Measurements from ENCODE around the gene RRAS.
A peak's percentile ranks its signal among the peaks of the same experiment; 100 is the strongest.

Gene RRAS

GRCh38 chr19:49681830-49682229 is 41.9 kb upstream of the RRAS start:
- ATAC-seq (replicated peaks; ENCODE audit: extremely low read depth, poor library complexity, severe bottlenecking) (no peak), DNase-seq (ENCODE audit: low spot score in 2 of 2) (no peak)
- Mint-ChIP-seq H3K4me3 (no peak overlapping the region), H3K9me3 (no peaks in the 10 kb centered on the region), H3K36me3 (ENCODE audit: insufficient read depth) (peaks cover 37% of the 10 kb centered on the region), H3K27me3 (no peaks in the 10 kb centered on the region), H3K27ac (ENCODE audit: low read depth) (no peak overlapping the region), H3K4me1 (peaks cover 34% of the 10 kb centered on the region)

- Mint-ChIP-seq H3K27ac (ENCODE audit: low read depth) (peak overlapping the region; percentile 99), H3K36me3 (ENCODE audit: insufficient read depth) (peaks cover 41% of the 10 kb centered on the region), H3K9me3 (no peaks in the 10 kb centered on the region), H3K4me1 (peaks cover 45% of the 10 kb centered on the region), H3K27me3 (no peaks in the 10 kb centered on the region), H3K4me3 (peak overlapping the region; percentile 31)
- DNase-seq (ENCODE audit: low spot score in 2 of 2) (peak; percentile 87 to 98), ATAC-seq (replicated peaks; ENCODE audit: extremely low read depth, poor library complexity, severe bottlenecking) (no peak)
These were observed 40.7 kb upstream of the RRAS start for GRCh38 chr19:49680421-49681351.

DNA sequence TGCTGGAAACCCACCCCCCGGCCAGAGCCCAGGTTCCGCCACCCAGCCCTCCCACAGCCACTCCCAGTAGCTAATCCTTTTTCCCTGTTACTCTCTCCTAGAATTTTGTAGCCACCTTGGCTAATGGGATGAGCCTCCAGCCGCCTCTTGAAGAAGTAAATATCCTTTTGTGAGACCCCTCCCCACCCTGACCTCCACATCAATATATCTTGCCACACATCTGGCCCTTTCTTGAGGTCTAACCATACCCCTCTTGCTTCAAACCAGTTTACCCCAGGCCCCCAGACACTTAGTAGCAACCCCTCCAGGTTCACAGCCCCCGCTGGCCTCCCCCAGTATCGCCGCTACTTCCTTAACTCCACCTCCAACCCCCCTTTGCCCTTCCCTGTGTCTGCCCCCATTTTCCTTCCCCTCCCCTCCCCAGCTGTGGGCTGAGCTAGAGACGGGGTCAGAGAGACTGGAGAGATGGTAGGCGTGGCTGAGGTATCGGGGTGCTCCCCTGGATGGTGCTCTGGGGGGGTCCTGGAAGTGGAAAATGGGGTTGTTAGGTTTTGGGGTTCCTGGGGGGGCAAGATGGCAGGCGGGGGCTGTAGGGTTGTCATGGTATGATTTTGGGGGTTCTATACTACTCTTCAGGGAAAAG is 39.9 kb upstream of the RRAS start:
- Mint-ChIP-seq H3K4me3 (peak overlapping the region; percentile 28), H3K36me3 (ENCODE audit: insufficient read depth) (peaks cover 41% of the 10 kb centered on the region), H3K4me1 (peaks cover 45% of the 10 kb centered on the region), H3K9me3 (no peaks in the 10 kb centered on the region), H3K27ac (ENCODE audit: low read depth) (peak overlapping the region; percentile 99), H3K27me3 (no peaks in the 10 kb centered on the region)
- DNase-seq (ENCODE audit: low spot score in 2 of 2) (no peak), ATAC-seq (replicated peaks; ENCODE audit: extremely low read depth, poor library complexity, severe bottlenecking) (no peak)

GRCh38 chr19:49678985-49679770 is 39.2 kb upstream of the RRAS start:
- peaks cover 38% of the 10 kb centered on the region for H3K36me3 Mint-ChIP-seq (ENCODE audit: insufficient read depth)
- H3K27ac Mint-ChIP-seq (ENCODE audit: low read depth), result peak overlapping the region; percentile 99
- H3K27me3 Mint-ChIP-seq, result no peaks in the 10 kb centered on the region
- peak overlapping the region; percentile 97 for H3K4me3 Mint-ChIP-seq
- no peaks in the 10 kb centered on the region for H3K9me3 Mint-ChIP-seq
- H3K4me1 Mint-ChIP-seq, result peaks cover 43% of the 10 kb centered on the region
- DNase-seq (ENCODE audit: low spot score in 2 of 2) (no peak), ATAC-seq (replicated peaks; ENCODE audit: extremely low read depth, poor library complexity, severe bottlenecking) (no peak)

DNA sequence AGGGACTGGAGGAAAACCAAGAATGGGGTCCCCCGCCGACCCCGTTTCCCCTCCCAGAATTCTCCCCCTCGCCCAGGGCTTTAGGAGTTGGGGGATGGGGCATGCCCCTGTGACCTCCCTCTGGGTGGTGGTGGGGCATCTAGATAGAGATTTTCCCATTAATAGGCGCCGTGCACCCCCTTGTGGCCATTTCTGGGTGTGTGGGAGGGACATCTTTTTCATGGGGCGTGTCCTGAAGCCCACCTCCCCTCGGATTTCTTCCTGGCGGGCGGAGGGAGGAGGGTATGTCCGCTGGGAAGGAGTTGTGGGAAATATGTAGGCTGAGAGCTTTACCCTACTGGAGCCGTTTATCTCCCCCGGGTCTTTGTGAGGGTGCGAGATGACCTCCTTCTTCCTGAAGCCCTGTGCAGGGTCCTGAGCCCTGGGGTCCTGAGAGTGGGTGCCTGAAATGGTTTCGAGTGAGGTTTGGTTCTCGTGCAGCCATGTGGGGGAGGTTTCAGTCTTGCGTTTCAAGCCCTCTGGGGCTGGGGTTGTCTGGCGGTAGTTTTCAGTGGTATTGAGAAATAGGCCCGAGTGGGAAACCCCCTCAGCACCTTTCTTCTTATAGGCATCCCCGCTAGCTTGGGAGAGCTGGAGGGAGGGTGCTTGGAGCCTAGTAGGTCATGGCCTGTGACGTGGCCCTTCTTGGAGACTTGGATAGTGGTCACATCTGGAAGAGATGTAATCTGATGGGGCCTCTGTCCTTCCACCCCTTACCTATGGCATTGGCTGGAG is 38.1 kb upstream of the RRAS start:
- H3K36me3 Mint-ChIP-seq (ENCODE audit: insufficient read depth), result peaks cover 31% of the 10 kb centered on the region
- ATAC-seq (replicated peaks; ENCODE audit: extremely low read depth, poor library complexity, severe bottlenecking) (peak; percentile 38), DNase-seq (ENCODE audit: low spot score in 2 of 2) (peak; percentile 73 to 75)
- peak overlapping the region; percentile 99 for H3K27ac Mint-ChIP-seq (ENCODE audit: low read depth)
- no peaks in the 10 kb centered on the region for H3K9me3 Mint-ChIP-seq
- H3K4me1 Mint-ChIP-seq, result peaks cover 39% of the 10 kb centered on the region
- no peaks in the 10 kb centered on the region for H3K27me3 Mint-ChIP-seq
- peak overlapping the region; percentile 97 for H3K4me3 Mint-ChIP-seq

GRCh38 chr19:49677231-49677900 is 37.4 kb upstream of the RRAS start, which contains the start of gene PRMT1:
TSS of gene PRMT1 (plus strand) at chr19:49677271. CDS start at chr19:49677281, 10 bp downstream.
- no peaks in the 10 kb centered on the region for H3K27me3 Mint-ChIP-seq
- H3K9me3 Mint-ChIP-seq, result no peaks in the 10 kb centered on the region
- H3K4me3 Mint-ChIP-seq, result peak within 1 kb of the TSS; percentile 97
- no peak for DNase-seq (ENCODE audit: low spot score in 2 of 2)
- peak; percentile 47 for ATAC-seq (replicated peaks; ENCODE audit: extremely low read depth, poor library complexity, severe bottlenecking)
- peak within 1 kb of the TSS; percentile 99 for H3K27ac Mint-ChIP-seq (ENCODE audit: low read depth)
- H3K36me3 Mint-ChIP-seq (ENCODE audit: insufficient read depth), result peaks cover 26% of the 10 kb centered on the region
- peaks cover 42% of the 10 kb centered on the region for H3K4me1 Mint-ChIP-seq

- ATAC-seq (replicated peaks; ENCODE audit: extremely low read depth, poor library complexity, severe bottlenecking), result peak; percentile 75
- DNase-seq (ENCODE audit: low spot score in 2 of 2), result peak; percentile 92 to 98
- no peaks in the 10 kb centered on the region for H3K9me3 Mint-ChIP-seq
- peak overlapping the region; percentile 97 for H3K4me3 Mint-ChIP-seq
- peaks cover 48% of the 10 kb centered on the region for H3K4me1 Mint-ChIP-seq
- H3K36me3 Mint-ChIP-seq (ENCODE audit: insufficient read depth), result peaks cover 23% of the 10 kb centered on the region
- H3K27me3 Mint-ChIP-seq, result no peaks in the 10 kb centered on the region
- peak overlapping the region; percentile 99 for H3K27ac Mint-ChIP-seq (ENCODE audit: low read depth)
These were observed 36.9 kb upstream of the RRAS start for GRCh38 chr19:49676784-49677230.

DNA sequence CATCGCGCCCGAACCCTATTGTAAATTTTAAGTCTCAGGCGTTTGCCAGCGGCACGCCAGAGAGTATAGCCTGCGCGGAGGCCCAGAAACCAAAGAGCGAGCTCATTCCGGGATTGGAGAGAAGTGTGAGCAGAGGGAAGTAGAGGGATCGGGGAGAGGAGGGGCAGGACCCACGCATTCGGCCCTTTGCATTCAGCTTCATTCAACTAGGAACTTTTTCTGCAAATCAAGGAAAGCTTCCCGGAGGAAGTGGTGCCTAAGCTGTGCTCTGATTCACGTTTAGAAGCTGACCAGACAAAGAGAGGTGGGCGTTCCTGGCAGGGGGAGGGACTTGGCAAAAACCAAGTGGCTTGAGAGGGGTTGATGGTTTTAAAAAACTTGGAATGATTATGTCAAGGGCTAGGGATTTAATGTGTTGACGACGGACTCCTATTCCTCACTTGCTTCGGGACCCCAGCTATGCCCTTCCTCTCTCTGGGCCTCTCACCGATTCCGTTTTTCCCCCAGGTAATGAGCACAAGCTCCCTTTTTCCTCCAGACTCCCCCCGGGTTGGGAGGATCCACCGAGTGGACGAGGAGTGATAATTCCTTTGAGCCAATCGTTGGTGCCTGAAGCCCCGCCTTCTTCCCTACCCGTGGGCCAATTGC is 36.3 kb upstream of the RRAS start:
- Mint-ChIP-seq H3K27ac (ENCODE audit: low read depth) (peak overlapping the region; percentile 99), H3K27me3 (no peaks in the 10 kb centered on the region), H3K4me3 (peak overlapping the region; percentile 97), H3K36me3 (ENCODE audit: insufficient read depth) (peaks cover 21% of the 10 kb centered on the region), H3K4me1 (peaks cover 48% of the 10 kb centered on the region), H3K9me3 (no peaks in the 10 kb centered on the region)
- no peak for ATAC-seq (replicated peaks; ENCODE audit: extremely low read depth, poor library complexity, severe bottlenecking)
- no peak for DNase-seq (ENCODE audit: low spot score in 2 of 2)

DNA sequence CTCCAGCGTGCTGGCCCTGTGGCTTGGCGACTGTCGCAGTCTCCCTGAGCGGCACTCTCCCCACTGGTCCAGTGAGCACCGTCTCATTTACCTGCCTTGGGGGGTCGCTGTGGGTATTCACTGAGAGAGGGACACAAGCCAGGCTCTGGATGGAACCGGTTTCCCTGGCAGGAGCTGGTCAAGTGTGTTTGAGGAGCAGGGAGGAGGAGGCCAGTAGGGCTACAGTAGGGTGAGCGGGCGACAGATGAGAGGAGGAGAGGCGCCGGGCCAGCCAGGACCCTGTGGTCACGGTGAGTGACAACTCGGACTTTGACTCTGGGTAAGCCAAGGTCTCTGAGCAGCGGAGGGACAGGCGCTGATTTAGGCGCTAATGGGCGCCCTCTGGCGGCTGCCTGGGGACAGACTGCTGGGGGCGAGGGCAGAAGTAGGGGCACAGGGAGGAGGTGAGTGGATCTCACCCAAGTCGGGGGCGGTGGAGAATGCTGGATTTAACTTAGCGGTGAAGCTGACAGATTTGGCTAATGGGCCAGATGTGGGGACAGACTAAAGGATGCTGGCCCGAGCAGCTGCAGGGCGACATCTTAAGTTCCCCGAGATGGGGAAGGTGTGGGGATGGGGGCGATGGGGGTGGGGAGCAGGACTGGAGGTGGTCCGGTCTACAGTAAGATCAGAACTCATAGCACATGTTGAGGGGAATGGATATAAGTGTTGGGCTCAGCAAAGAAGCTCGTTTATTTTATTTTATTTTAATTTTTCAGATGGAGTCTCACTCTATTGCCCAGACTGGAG is 32.4 kb upstream of the RRAS start:
- Mint-ChIP-seq H3K36me3 (ENCODE audit: insufficient read depth) (peaks cover 16% of the 10 kb centered on the region), H3K4me1 (peaks cover 24% of the 10 kb centered on the region), H3K4me3 (no peak overlapping the region), H3K9me3 (no peaks in the 10 kb centered on the region), H3K27me3 (no peaks in the 10 kb centered on the region), H3K27ac (ENCODE audit: low read depth) (peak overlapping the region; percentile 7)
- no peak for ATAC-seq (replicated peaks; ENCODE audit: extremely low read depth, poor library complexity, severe bottlenecking)
- DNase-seq (ENCODE audit: low spot score in 2 of 2), result peak; percentile 57 to 67

DNA sequence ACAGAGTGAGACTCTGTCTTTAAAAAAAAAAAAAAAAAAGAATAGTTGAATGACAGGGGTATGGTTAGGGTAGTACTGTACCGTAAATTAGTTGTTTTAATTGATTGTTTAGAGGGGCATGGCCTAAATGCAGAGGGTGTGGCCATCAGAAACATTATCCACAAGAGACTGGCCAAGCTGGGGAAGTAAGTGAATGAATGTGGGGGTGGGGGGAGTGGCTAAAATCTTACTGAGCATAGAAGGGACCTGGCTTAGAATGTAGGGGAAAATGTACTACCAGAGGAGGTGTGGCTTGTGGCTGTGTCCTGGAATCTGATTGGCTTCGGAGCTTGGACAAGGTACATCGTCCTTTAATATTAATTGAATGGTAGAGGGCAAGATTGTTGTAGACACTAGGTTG is 29.6 kb upstream of the RRAS start:
- Mint-ChIP-seq H3K9me3 (no peaks in the 10 kb centered on the region), H3K36me3 (ENCODE audit: insufficient read depth) (peaks cover 23% of the 10 kb centered on the region), H3K4me3 (no peak overlapping the region), H3K27ac (ENCODE audit: low read depth) (no peak overlapping the region), H3K4me1 (peaks cover 37% of the 10 kb centered on the region), H3K27me3 (no peaks in the 10 kb centered on the region)
- no peak for DNase-seq (ENCODE audit: low spot score in 2 of 2)
- ATAC-seq (replicated peaks; ENCODE audit: extremely low read depth, poor library complexity, severe bottlenecking), result no peak
